DMS53 (cell line): ENCODE measurements around the gene FASTKD2.
"Not testable (repeated sequence)": the region's sequence is repeated elsewhere in the genome, so short reads cannot be mapped to it uniquely, and the experiment has no call there.

ENCODE experiments used
- DNase-seq: peaks from one replicate; lab custom pipeline; 2025; lab: John Stamatoyannopoulos, UW

The FASTKD2 gene

DNA sequence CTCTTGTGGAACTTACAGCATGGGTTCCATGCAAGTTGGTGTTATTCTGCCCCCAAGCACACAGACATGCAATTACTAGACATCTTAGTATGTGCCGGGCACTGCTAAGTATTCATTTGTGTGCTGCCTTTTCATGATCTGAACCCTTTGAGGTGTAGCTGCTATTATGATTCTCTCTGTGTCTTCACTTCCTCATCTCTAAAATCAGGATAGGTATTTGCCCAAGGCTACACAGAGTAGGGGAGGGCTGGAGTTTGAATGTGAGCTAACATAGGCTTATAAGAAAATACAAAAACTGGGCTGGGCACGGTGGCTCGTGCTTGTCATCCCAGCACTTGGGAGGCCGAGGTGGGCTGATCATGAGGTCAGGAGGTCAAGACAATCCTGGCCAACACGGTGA lies 27.2 kb downstream of the FASTKD2 start:
- DNase-seq = no peak

- peak; percentile 26 for DNase-seq
Measured at GRCh38 chr2:206797376-206797775, 32.0 kb downstream of the FASTKD2 start.

GRCh38 chr2:206798000-206798399 lies 32.6 kb downstream of the FASTKD2 start:
- no peak for DNase-seq

DNA sequence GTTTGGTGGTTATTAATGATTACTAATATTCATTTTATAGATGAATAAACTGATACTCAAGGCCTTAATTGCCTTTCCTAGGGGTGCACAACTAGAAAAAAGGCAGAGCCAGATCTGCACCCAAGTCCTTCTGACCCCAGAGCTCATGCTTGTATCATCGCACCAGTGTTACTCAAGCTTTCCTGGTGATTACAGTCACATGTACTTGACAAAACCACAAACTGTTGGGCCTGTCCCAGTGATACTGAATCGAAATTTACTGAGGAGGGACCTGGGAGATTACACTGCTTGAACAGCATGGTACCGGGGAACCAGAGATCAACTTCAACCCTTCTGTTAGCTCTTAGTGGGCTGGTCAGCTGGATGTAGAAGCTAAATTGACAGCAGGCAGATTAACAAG lies 33.7 kb downstream of the FASTKD2 start:
- no peak for DNase-seq

- DNase-seq = peak; percentile 86
Measured at GRCh38 chr2:206800506-206801417, 35.4 kb downstream of the FASTKD2 start.

DNA sequence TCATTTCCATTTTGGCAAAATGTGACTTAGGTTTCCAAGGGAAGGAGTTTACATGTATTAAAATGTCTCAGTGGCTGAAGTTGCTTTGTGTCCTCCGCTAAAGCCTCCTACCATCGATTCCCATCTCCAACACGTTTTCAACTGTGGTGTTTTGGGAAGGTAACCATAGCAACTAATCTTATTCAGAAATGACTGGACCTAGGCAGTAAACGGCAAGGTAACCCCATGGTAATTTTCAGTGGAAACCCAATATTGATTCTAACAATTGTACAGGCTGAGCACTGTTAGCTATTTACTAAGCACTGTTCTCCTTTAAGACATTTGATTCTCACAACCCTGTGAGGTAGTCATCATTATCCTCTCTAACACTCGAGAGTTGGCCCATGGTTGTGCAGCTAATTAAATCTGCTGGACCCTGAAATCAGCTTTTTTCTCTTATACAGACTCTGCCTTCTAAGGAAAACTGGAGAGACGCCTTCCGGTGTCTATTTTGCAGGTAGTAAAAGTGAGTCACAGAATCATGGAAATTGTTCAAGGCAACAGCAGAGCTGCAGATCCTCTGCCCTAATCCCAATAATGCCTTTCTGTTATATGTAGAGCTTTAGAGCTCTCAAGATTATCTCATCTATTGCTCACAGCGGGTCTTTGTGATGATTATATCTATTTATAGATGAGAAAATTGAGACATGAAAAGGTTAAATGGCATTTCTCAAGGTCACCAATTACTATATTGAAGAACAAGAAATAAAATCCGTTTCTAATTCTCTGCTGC lies 36.2 kb downstream of the FASTKD2 start:
- DNase-seq = no peak

DNA sequence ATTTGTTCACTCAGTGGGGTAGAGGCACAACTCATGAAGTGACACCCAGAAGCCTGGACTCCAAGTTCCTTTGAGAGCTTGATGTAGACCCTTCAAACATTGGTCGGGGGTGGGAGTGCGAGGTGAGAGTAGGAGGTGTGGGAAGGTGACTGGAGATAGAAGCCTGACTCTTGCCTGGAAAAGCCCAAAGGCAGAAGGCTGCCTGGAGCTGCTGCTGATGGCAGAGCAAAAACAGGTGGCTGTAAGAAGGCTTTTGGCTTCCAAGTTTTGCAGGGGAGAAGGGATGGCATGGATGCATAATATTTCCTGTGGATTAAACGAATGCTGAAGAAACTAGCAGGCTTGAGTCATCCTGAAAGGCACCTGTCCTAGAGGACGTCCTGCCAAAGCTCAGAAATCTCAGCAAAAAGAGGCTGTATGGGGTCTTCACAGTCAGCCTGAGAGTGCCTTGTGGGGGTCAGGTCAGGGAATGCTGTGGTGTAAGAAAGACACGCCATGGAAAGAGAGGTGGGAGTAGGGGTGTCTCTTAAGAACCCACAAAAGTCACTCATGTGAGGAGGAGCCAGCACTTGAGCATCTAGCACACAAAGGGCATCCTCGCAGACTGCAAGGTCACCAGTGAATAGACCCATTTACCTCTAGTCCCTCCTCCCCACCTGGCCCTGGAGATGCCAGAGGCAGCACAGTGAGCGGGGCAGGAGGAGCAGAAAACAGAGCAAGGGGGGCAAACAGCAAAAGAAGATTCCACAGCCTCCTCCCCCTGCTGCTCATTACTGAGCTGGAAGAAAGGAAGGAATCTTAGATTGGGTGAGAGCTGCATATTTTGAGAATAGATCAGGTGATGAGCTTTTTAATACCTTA lies 37.5 kb downstream of the FASTKD2 start:
- no peak for DNase-seq

GRCh38 chr2:206804326-206804725 lies 38.9 kb downstream of the FASTKD2 start:
- DNase-seq = no peak

- no peak for DNase-seq
Measured at GRCh38 chr2:206805887-206806607, 40.6 kb downstream of the FASTKD2 start.

GRCh38 chr2:206807624-206808023 lies 42.2 kb downstream of the FASTKD2 start:
- DNase-seq = not testable (repeated sequence)

DNA sequence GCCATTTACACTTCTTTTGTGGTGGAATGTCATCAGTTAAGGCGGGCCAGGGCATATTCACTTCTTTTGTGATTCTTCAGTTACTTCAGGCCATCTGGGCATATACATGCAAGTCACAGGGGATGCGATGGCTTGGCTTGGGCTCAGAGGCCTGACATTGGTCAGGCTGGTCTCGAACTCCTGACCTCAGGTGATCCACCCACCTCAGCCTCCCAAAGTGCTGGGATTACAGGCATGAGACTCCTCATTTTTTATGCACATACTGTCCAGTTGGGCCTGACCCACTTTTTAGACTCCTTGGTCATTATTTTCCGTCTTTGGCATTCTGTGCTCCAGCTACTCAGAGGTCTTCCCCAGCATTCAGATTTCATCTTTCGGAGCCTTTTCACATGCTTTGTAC lies 47.1 kb downstream of the FASTKD2 start:
- not testable (repeated sequence) for DNase-seq

DNA sequence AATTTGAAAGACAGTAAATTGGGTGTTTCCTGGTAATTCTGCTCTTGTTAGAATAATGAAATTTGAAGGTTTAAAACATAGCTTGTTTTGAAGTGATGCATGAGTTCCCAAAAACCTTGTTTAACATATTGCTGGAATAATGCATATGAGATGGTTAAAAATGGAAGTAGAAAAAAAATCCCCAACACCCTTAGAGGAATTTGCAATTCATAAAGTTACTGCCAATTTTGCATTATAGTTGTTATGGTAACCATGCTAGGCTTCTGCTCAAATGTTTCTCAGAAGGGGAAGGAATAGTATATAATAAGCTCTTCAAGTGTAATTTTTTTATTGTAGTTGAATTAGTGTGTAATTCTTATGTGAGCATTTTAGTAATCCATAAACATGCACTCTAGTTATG lies 49.1 kb downstream of the FASTKD2 start:
- no peak for DNase-seq

DNA sequence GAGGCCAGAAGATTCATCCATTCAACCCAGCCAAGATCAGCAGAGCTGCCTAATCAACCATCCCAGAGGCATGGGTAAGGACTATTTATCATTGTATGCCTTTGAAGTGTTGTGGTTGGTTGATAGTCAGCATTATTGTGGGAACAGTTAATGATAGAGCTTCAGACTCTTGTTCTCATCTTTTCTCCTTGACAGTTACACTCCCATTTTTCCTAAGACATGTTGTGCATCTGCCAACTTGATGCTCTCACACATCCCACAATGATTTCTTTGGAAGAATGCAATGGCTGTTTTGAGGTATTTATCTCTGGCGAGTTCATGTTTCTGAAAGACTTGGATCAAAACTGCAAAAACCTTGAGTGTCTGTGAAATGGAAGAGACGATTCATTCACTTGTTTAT lies 55.4 kb downstream of the FASTKD2 start:
- DNase-seq = no peak

DNA sequence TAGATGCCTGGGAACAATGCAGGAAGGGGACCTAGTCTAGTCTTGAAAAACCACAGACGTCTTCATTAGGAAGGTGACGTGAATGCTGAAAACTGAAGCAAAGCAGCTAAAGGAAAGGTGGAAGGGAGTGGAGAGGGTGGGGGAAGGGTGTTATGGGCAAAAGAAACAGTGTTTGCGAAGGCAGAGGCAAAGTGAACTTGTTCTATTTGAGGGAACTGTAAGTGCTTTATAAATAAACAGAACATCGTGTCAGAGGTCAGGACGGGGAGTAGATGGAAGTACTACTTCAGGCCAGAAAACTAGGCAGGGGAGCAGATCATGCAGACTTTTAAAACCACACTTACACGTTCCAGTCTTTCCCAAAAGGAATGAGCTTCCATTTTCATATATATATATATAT lies 57.8 kb downstream of the FASTKD2 start:
- DNase-seq = peak; percentile 77

DNA sequence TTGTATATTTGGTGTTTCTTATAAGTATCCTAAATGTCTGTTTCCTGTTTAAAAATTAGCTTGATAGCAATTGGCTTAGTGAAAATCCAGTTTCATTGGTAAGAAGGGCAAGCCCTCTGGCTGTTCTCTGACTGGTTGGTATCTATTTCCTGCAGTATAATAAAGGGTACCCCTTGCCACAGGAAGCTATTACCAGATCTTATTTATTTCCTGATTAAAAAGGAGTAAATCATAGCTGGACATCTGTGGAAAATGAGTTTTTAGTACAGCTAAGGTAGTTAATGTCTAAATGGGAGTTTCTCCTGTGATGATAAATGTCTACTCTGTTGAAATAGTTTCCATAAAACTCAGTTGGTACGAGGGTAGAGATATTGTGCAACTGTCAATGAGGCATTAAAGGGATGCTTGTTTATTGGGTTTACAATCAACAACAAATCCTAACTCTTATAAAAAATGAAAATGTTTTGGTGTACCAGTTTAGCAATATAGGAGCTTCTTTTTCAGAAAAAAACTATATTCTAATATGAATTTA lies 58.7 kb downstream of the FASTKD2 start:
- no peak for DNase-seq

GRCh38 chr2:206824993-206825392 lies 59.6 kb downstream of the FASTKD2 start:
- DNase-seq = no peak

DNA sequence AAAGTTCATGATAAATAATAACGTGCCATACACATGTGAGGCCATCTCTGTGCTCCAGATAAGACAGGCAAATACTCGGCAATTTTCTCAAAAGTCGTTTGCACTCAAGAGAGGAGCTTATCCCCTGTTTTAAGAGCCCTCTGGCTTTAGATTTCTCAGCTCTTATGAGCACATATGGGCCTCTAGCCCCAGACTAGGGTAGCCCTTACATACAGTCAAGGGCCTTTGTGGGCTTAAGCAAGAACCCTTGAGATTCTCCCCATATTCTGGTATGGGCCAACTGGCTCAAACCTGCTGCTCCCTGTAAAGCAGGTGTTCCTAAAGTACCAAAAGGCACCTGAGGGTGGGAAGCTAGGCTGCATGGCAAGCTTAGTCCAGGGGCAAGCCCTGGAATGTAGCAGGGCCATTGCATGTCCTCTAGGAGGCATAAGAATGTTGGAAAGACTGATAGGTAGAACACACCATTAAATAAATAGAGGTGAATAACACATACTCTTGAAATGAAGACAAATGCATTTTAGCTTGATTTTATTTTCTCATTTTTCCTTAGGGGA lies 66.1 kb downstream of the FASTKD2 start:
- DNase-seq = peak; percentile 8

- DNase-seq = no peak
Measured at GRCh38 chr2:206832873-206833272, 67.5 kb downstream of the FASTKD2 start.

- DNase-seq = no peak
Measured at GRCh38 chr2:206833291-206833690, 67.9 kb downstream of the FASTKD2 start.

GRCh38 chr2:206836722-206837121 lies 71.3 kb downstream of the FASTKD2 start:
- DNase-seq = peak; percentile 49

GRCh38 chr2:206837775-206838174 lies 72.4 kb downstream of the FASTKD2 start:
- DNase-seq = no peak
